Osteocyte (in vitro differentiated cells): ENCODE data around the gene BABAM2. TPM values are rescaled to one million over a fixed set of nuclear protein-coding genes. Genes with fewer than 3 reads are reported as not detected.
A peak's percentile ranks its signal among the peaks of the same experiment; 100 is the strongest.

ENCODE experiments used
- DNase-seq: peaks from one replicate; pipeline ENCODE4 v3.0.0; 2021; ENCODE audit warnings: mixed read lengths; ENCODE audit not compliant: unreplicated experiment; ENCODE audit errors: extremely low spot score
- H3K27ac Mint-ChIP-seq: one replicate; pipeline ENCODE4 v1.8.0; 2021; ENCODE audit warnings: mild to moderate bottlenecking, mixed read lengths; ENCODE audit not compliant: unreplicated experiment
- H3K27me3 Mint-ChIP-seq: one replicate; pipeline ENCODE4 v1.8.0; 2021; ENCODE audit warnings: mixed read lengths; ENCODE audit not compliant: unreplicated experiment
- H3K36me3 Mint-ChIP-seq: one replicate; pipeline ENCODE4 v1.8.0; 2021; ENCODE audit warnings: mixed read lengths; ENCODE audit not compliant: unreplicated experiment
- H3K4me1 Mint-ChIP-seq: one replicate; pipeline ENCODE4 v1.8.0; 2021; ENCODE audit warnings: mixed read lengths; ENCODE audit not compliant: unreplicated experiment
- H3K4me3 Mint-ChIP-seq: one replicate; pipeline ENCODE4 v1.8.0; 2021; ENCODE audit warnings: mild to moderate bottlenecking, moderate library complexity, mixed read lengths; ENCODE audit not compliant: unreplicated experiment
- H3K9me3 Mint-ChIP-seq: one replicate; pipeline ENCODE4 v1.8.0; 2021; ENCODE audit warnings: mixed read lengths; ENCODE audit not compliant: unreplicated experiment
- total RNA-seq: library from RNA; stranded (reverse); gene quantifications from 2 replicates; pipeline ENCODE4 v1.2.1, GENCODE V29; 2021
- TF ChIP-seq, protein P1 (sequence below): fragments of 200-600 bp; sonication (generic); IDR thresholded peaks from 2 replicates; pipeline ENCODE4 v1.5.0; 2021; ENCODE audit warnings: antibody characterized with exemption, mild to moderate bottlenecking, moderate library complexity

BABAM2 gene
- total RNA-seq, 1 donor from 2014 or later: 43.6 TPM

DNA sequence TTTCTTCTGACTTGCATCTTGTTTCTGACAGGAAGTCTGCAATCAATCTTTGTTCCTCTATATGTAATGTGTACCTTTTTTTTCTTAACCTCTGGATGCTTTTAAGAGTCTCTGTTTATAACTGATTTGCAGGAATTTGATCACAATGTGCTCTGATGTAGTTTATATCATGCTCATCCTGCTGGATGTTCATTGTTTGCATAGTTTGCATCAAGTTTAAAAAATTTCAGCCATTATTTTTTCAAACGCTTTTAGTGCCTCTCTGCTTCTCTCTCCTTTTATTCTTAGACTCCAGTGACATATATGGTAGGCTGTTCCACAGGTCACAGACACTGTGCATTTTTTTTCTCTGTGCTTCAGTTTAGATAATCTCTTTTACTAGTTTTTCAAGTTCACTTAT lies 24.3 kb upstream of the BABAM2 start:
- TF ChIP-seq, protein P1, sequence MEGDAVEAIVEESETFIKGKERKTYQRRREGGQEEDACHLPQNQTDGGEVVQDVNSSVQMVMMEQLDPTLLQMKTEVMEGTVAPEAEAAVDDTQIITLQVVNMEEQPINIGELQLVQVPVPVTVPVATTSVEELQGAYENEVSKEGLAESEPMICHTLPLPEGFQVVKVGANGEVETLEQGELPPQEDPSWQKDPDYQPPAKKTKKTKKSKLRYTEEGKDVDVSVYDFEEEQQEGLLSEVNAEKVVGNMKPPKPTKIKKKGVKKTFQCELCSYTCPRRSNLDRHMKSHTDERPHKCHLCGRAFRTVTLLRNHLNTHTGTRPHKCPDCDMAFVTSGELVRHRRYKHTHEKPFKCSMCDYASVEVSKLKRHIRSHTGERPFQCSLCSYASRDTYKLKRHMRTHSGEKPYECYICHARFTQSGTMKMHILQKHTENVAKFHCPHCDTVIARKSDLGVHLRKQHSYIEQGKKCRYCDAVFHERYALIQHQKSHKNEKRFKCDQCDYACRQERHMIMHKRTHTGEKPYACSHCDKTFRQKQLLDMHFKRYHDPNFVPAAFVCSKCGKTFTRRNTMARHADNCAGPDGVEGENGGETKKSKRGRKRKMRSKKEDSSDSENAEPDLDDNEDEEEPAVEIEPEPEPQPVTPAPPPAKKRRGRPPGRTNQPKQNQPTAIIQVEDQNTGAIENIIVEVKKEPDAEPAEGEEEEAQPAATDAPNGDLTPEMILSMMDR: no peak
- Mint-ChIP-seq H3K36me3 (no peaks in the 10 kb centered on the region), H3K9me3 (no peaks in the 10 kb centered on the region), H3K4me1 (peaks cover 6% of the 10 kb centered on the region), H3K27me3 (no peaks in the 10 kb centered on the region), H3K27ac (peak overlapping the region; percentile 36), H3K4me3 (no peak overlapping the region)
- DNase-seq: no peak

DNA sequence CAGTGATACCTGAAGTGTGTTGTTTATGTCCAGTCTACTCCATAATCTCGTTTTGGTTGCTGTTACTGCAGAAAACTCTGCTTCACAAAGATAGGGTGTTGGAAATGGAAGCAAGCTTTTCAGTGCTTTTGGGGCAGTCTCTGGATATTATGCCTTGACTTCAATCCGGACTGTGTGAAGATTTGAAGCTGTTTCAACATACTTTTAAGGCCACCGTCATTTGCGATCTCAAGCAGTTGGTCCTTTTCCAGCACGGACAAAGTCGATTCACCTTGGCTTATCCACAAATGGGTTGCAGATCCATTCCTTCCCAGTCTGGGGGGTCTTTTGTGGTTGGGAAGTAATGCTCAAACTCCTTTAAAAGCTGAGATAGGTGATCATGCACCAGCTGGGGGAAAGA lies 20.8 kb upstream of the BABAM2 start:
- no peak for DNase-seq
- Mint-ChIP-seq H3K36me3 (no peaks in the 10 kb centered on the region), H3K4me3 (no peak overlapping the region), H3K4me1 (peaks cover 6% of the 10 kb centered on the region), H3K27ac (no peak overlapping the region), H3K9me3 (no peaks in the 10 kb centered on the region), H3K27me3 (no peaks in the 10 kb centered on the region)
- TF ChIP-seq, protein P1: no peak

DNA sequence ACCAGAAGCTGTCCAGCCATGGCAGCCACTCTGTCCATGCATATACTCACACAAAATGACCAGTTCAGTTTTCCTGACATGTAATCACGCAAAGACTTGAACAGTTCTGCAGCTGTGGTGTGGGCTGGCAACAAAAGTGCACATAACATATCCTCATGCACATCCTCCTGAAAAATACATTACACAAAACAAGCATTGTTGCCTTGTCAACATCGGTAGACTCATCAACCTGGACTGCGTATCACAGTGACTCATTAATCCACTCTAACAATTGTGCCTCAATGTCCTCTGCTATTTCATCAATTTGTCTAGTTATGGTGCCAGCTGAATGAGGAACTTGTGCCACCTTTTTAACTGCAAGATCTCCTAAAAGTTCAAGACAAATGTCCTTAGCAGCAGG lies 19.8 kb upstream of the BABAM2 start:
- Mint-ChIP-seq H3K4me1 (peaks cover 6% of the 10 kb centered on the region), H3K9me3 (peaks cover 3% of the 10 kb centered on the region), H3K36me3 (no peaks in the 10 kb centered on the region), H3K27me3 (no peaks in the 10 kb centered on the region), H3K27ac (no peak overlapping the region), H3K4me3 (no peak overlapping the region)
- DNase-seq: no peak
- TF ChIP-seq, protein P1: no peak

DNA sequence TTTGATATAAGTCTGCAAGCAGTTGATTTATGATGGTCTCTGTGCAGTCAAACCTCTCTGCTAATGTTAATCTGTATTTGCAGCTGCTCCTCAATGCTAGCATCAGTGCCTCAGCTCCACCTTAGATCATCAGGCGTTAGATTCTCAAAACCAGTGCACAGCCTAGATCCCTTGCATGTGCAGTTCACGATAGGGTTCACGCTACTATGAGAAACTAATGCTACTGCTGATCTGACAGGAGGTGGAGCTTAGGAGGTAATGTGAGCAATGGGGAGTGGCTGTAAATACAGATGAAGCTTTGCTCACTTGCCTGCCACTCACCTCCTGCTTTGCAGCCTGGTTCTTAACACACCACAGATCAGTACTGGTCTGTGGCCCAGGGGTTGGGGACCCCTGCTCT lies 18.7 kb upstream of the BABAM2 start:
- Mint-ChIP-seq H3K27ac (no peak overlapping the region), H3K36me3 (no peaks in the 10 kb centered on the region), H3K27me3 (no peaks in the 10 kb centered on the region), H3K4me3 (no peak overlapping the region), H3K4me1 (no peaks in the 10 kb centered on the region), H3K9me3 (peaks cover 5% of the 10 kb centered on the region)
- no peak for DNase-seq
- TF ChIP-seq, protein P1: no peak

DNA sequence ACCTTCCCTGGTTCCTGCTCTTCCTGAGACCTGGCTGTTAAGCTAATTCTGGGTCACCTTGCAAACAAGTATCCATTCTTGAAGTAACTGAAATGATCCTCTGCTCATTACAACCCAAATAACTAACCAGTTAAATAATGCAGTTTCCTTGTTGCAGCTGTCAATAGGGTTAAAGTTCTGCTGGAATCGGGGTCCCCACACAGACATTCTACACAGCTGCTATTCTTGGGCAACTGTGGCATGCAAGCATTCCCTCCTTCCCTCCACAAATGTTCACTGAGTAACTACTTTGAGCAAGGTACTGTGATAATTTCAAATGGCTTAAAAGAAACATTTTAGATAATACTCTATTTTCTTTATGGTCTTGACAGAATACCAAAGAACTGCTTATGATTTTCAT lies 17.4 kb upstream of the BABAM2 start:
- Mint-ChIP-seq H3K36me3 (no peaks in the 10 kb centered on the region), H3K9me3 (peaks cover 5% of the 10 kb centered on the region), H3K4me3 (no peak overlapping the region), H3K4me1 (no peaks in the 10 kb centered on the region), H3K27me3 (no peaks in the 10 kb centered on the region), H3K27ac (no peak overlapping the region)
- TF ChIP-seq, protein P1: no peak
- no peak for DNase-seq
